IPS-15b (cell line): ENCODE data around the gene TLR7.

Source experiments
- H3K27me3 ChIP-seq: one replicate; pipeline ENCODE4 v1.6.1; 2013; ENCODE audit warnings: low read length; ENCODE audit not compliant: control insufficient read depth, insufficient read depth
- H3K36me3 ChIP-seq: one replicate; pipeline ENCODE4 v1.6.1; 2013; ENCODE audit warnings: low read length; ENCODE audit not compliant: control insufficient read depth, insufficient read depth
- H3K4me1 ChIP-seq: one replicate; pipeline ENCODE4 v1.6.1; 2013; ENCODE audit warnings: mild to moderate bottlenecking, low read length; ENCODE audit not compliant: control insufficient read depth, insufficient read depth
- H3K4me3 ChIP-seq: one replicate; pipeline ENCODE4 v1.5.1; 2013; ENCODE audit warnings: low read depth, low read length
- H3K9ac ChIP-seq: one replicate; pipeline ENCODE4 v1.6.1; 2013; ENCODE audit warnings: low read depth, mild to moderate bottlenecking, low read length
- H3K9me3 ChIP-seq: one replicate; pipeline ENCODE4 v1.6.1; 2013; ENCODE audit warnings: mild to moderate bottlenecking, low read length; ENCODE audit not compliant: control insufficient read depth, insufficient read depth

The TLR7 gene

DNA sequence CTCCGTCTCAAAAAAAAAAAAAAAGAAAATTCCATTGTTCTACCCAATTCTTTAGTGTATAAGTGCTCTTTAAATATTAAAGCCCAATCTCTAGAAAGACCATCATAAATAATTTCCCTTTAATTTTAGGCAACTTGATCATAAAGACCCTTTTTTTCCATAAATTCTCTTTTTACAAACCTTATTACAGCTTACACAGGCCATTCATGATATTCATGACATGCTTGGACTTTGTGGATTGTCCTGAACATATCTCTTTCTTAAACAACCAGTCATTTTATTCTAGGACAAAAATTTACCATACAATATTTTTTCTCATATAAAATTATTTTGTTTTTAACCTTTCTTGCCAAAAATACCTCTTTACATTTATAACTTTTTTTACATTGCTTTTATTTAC, 70.1 kb downstream of the TLR7 start:
- Histone ChIP-seq H3K9ac (no peak overlapping the region), H3K27me3 (no peaks in the 10 kb centered on the region), H3K9me3 (no peaks in the 10 kb centered on the region), H3K4me3 (no peak overlapping the region), H3K4me1 (no peaks in the 10 kb centered on the region), H3K36me3 (no peaks in the 10 kb centered on the region)
